ENCODE measurements around the gene FAM43B.

Gene FAM43B

DNA sequence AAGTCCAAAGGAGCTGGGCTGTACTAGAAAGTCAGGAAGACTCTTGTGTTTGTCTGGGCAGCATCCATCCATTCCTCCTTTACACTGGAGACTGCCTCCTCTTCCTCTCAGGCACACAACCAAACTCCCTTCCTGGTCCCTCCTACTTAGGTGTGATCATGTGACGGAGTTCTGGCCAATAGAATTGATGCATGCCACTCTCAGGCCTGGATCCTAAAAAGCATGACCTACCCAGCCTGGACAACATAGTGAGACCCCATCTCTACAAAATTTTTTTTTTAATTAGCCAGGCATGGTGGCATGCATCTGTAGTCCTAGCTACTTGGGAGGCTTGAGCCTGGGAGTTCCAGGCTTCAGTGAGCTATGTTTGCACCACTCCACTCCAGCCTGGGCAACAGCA lies 8.6 kb downstream of the FAM43B start:
- TF ChIP-seq, protein P1, sequence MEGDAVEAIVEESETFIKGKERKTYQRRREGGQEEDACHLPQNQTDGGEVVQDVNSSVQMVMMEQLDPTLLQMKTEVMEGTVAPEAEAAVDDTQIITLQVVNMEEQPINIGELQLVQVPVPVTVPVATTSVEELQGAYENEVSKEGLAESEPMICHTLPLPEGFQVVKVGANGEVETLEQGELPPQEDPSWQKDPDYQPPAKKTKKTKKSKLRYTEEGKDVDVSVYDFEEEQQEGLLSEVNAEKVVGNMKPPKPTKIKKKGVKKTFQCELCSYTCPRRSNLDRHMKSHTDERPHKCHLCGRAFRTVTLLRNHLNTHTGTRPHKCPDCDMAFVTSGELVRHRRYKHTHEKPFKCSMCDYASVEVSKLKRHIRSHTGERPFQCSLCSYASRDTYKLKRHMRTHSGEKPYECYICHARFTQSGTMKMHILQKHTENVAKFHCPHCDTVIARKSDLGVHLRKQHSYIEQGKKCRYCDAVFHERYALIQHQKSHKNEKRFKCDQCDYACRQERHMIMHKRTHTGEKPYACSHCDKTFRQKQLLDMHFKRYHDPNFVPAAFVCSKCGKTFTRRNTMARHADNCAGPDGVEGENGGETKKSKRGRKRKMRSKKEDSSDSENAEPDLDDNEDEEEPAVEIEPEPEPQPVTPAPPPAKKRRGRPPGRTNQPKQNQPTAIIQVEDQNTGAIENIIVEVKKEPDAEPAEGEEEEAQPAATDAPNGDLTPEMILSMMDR (IDR thresholded peaks at IDR 0.05; ENCODE audit: low read depth, low read length, missing control alignments): no peak
- no peak overlapping the region for H3K4me3 ChIP-seq (replicated peaks; ENCODE audit: low read depth, low read length)
- no peak for DNase-seq (ENCODE audit: extremely low read depth, low read depth)

GRCh38 chr1:20565234-20565633 lies 12.9 kb downstream of the FAM43B start:
- DNase-seq (ENCODE audit: extremely low read depth, low read depth): no peak
- TF ChIP-seq, protein P1 (IDR thresholded peaks at IDR 0.05; ENCODE audit: low read depth, low read length, missing control alignments): no peak
- H3K4me3 ChIP-seq (replicated peaks; ENCODE audit: low read depth, low read length): no peak overlapping the region

DNA sequence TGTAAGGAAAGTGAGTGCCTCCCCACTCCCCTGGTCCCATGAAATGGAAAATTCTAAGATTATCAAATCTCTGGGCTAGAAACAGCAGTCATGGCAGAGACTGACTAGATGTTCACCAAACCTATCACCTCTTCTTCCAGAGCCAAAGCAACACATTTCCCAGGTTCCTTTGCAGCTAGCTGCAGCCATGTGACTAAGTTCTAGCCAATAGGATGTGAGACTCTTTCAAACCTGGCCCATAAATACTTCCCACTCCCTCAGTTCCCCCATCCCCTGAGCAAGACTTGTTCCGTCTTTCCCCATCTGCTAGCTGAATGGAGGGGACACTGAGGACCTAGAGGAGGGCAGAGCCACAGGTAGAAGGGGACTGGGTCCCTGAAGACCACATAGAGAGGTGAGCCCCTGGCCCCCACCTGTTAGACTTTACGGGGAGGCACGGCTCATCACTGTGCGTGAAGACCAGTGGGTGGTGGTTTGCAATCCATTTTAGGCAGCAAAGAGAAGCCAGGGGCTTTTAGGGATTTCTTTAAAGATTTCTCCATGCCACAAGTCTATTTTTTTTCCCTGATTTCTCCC lies 17.2 kb downstream of the FAM43B start:
- no peak overlapping the region for H3K4me3 ChIP-seq (replicated peaks; ENCODE audit: low read depth, low read length)
- TF ChIP-seq, protein P1 (IDR thresholded peaks at IDR 0.05; ENCODE audit: low read depth, low read length, missing control alignments): no peak
- no peak for DNase-seq (ENCODE audit: extremely low read depth, low read depth)

GRCh38 chr1:20571427-20571826 lies 19.1 kb downstream of the FAM43B start:
- H3K4me3 ChIP-seq (replicated peaks; ENCODE audit: low read depth, low read length): no peak overlapping the region
- TF ChIP-seq, protein P1 (IDR thresholded peaks at IDR 0.05; ENCODE audit: low read depth, low read length, missing control alignments): no peak
- no peak for DNase-seq (ENCODE audit: extremely low read depth, low read depth)

DNA sequence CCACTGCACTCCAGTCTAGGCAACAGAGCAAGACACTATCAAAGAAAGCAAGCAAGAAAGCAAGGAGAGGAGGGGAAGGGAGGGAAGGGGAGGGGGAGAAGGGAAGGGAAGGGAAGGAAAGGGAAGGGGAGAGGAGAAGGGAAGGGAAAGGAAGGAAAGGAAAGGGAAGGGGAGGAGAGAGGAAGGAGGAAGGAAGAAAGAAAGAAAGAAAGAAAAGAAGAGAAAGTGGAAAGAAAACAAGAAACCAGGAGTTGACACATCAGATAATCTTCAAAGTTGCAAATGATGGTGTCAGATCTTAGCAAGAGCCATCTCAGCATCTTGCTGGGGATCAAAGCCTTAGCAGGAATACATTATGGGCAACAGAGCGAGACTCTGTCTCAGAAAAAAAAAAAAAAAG lies 21.6 kb downstream of the FAM43B start:
- TF ChIP-seq, protein P1 (IDR thresholded peaks at IDR 0.05; ENCODE audit: low read depth, low read length, missing control alignments): no peak
- no peak overlapping the region for H3K4me3 ChIP-seq (replicated peaks; ENCODE audit: low read depth, low read length)
- no peak for DNase-seq (ENCODE audit: extremely low read depth, low read depth)

DNA sequence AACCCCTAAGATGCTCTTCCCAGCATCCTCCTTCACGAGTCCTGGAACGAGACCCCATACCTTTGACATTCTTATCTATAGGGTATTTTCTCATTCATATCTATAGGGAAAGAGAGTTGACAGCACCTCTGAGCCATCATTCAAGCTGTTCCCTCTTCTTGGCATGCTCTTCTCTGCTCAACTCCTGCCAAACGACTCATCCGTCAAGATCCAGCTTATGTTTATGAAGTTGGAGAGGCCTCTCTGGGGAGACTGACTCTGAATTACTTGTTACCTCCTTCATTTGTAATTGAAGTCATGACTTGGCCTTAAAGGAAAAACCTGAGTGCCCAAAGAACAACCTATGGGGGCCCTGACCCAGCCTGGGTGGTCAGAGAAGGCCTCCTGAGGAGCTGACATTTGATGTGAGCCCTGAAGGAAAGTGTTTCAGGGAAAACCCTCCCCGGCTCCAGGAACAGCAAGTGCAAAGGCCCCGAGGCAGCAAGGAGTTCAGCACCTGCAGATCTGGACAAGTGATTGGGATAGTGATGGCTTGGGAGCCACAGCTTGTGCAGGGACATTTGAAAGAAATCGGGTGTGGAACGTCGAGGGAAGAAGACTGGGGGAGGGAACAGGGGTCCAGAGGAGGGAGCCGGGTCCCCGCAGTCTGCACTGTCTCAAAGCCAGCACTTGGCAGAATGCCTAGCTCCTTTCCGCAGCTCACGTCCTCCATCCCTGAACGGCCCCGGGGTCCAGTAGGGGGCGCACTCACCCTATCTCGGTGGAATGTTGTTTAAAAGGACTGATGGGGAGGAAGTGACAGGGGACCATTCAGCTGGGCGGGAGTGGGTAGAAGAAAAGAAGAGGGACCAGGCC lies 22.5 kb downstream of the FAM43B start:
- DNase-seq (ENCODE audit: extremely low read depth, low read depth): peak; percentile 52
- TF ChIP-seq, protein P1 (IDR thresholded peaks at IDR 0.05; ENCODE audit: low read depth, low read length, missing control alignments): peak; percentile 81
- H3K4me3 ChIP-seq (replicated peaks; ENCODE audit: low read depth, low read length): no peak overlapping the region
